Smooth muscle cell (in vitro differentiated cells): ENCODE measurements around the gene ADRA2C. TPM values are rescaled to one million over a fixed set of nuclear protein-coding genes. Genes with fewer than 3 reads are reported as not detected.

Experiments
- DNase-seq: peaks from one replicate; lab custom pipeline; 2025; ENCODE audit not compliant: unreplicated experiment; lab: John Stamatoyannopoulos, UW
- H2AFZ ChIP-seq: fragments of 200-600 bp; sonication (generic); 2 replicates; pipeline ENCODE4 v1.6.0; 2016; ENCODE audit warnings: antibody characterized with exemption, low read depth, mild to moderate bottlenecking
- H3F3A ChIP-seq: fragments of 200-600 bp; sonication (generic); 2 replicates; pipeline ENCODE4 v1.6.0; 2017; ENCODE audit warnings: antibody characterized with exemption, low read depth
- H3K27ac ChIP-seq: fragments of 200-600 bp; sonication (generic); 2 replicates; pipeline ENCODE4 v1.5.1; 2016; ENCODE audit warnings: low read depth, mild to moderate bottlenecking
- H3K27me3 ChIP-seq: fragments of 200-600 bp; sonication (generic); 2 replicates; pipeline ENCODE4 v1.6.1; 2016; ENCODE audit warnings: low read depth, mild to moderate bottlenecking
- H3K36me3 ChIP-seq: fragments of 200-600 bp; sonication (generic); 2 replicates; pipeline ENCODE4 v1.5.1; 2016; ENCODE audit warnings: low read depth
- H3K4me1 ChIP-seq: fragments of 200-600 bp; sonication (generic); 2 replicates; pipeline ENCODE4 v1.5.1; 2016; ENCODE audit warnings: low read depth
- H3K4me2 ChIP-seq: fragments of 200-600 bp; sonication (generic); 2 replicates; pipeline ENCODE4 v1.6.0; 2016; ENCODE audit warnings: mild to moderate bottlenecking
- H3K4me3 ChIP-seq: fragments of 200-600 bp; sonication (generic); 2 replicates; pipeline ENCODE4 v1.5.1; 2016; ENCODE audit warnings: mild to moderate bottlenecking
- H3K79me2 ChIP-seq: fragments of 200-600 bp; sonication (generic); 2 replicates; pipeline ENCODE4 v1.6.0; 2016; ENCODE audit warnings: low read depth, mild to moderate bottlenecking
- H3K9ac ChIP-seq: fragments of 200-600 bp; sonication (generic); 2 replicates; pipeline ENCODE4 v1.6.0; 2016; ENCODE audit warnings: low read depth
- H3K9me3 ChIP-seq: fragments of 200-600 bp; sonication (generic); replicated peaks from 2 replicates; pipeline ENCODE4 v1.5.1; 2016; ENCODE audit warnings: low read depth
- H4K20me1 ChIP-seq: fragments of 200-600 bp; sonication (generic); 2 replicates; pipeline ENCODE4 v1.6.0; 2016; ENCODE audit warnings: low read depth
- WGBS: methylation state at CpG from one replicate; pipeline ENCODE4 v1.1.7; 2016; ENCODE audit warnings: low lambda C conversion rate; 5-methylcytosine and 5-hydroxymethylcytosine counted together
- polyA plus RNA-seq: library from polyadenylated mRNA; unstranded; fragments of >200 nt; fragmentation: Nextera tagmentation; extraction: Ambion mirVana; gene quantifications from 2 replicates; pipeline ENCODE4 v1.2.1, GENCODE V29; 2016
- total RNA-seq: library from RNA; depleted of rRNA; stranded (reverse); fragments of >200 nt; gene quantifications from 2 replicates; pipeline ENCODE4 v1.2.3, GENCODE V29; 2014
- TF ChIP-seq, protein P1 (sequence below): fragments of 200-600 bp; sonication (generic); IDR thresholded peaks from 2 replicates; pipeline ENCODE4 v1.5.1; 2017; ENCODE audit warnings: borderline replicate concordance, mild to moderate bottlenecking, antibody characterized with exemption; ENCODE audit not compliant: insufficient read depth, poor library complexity, severe bottlenecking

ADRA2C gene
- total and polyA plus RNA-seq, 2 experiments from 2014 or later = 0.53 to 1.6 TPM

DNA sequence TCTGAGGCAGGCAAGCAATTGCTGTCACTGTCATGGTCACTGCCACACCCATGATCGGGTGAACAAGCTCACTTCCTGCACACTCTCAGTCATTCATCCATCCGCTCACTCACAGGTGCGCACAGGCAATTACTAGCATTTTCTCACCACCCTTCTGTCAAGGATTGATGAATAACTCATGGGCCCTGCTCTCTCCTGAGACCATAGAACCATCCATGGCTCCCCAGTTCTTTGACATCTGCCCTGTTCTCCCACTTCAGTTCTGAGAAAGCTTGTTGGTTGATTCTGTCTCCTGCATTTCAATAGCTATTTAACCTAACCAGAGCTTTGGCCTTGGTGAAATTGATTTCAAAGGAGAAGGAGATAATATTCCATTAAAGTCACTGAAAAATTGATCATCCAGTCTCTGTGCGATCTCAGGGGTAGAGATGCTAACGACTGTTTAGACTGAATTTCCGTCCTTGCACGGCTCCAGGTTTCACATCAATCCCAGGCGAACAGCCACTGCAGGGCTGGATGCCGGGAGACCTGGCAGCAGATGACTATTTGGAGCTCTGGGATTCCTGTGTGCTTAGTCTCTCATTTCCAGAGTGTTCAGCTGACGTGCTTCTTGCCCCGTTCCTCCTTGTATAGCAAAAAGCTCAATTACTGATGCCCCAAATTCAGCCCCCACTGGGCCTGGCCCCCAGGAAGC lies 36.9 kb upstream of the ADRA2C start:
- Histone ChIP-seq H3K27ac (no peak overlapping the region), H3K36me3 (no peaks in the 10 kb centered on the region), H3K9ac (no peak overlapping the region), H2AFZ (no peak overlapping the region), H3F3A (no peaks in the 10 kb centered on the region), H3K27me3 (peaks cover 30% of the 10 kb centered on the region), H3K9me3 (no peaks in the 10 kb centered on the region), H3K4me1 (peaks cover 13% of the 10 kb centered on the region), H4K20me1 (no peaks in the 10 kb centered on the region), H3K79me2 (no peaks in the 10 kb centered on the region), H3K4me3 (no peak overlapping the region), H3K4me2 (no peak overlapping the region)
- WGBS = 84% methylated on average over 11 of the region's 11 CpGs
- DNase-seq = no peak
- TF ChIP-seq, protein P1, sequence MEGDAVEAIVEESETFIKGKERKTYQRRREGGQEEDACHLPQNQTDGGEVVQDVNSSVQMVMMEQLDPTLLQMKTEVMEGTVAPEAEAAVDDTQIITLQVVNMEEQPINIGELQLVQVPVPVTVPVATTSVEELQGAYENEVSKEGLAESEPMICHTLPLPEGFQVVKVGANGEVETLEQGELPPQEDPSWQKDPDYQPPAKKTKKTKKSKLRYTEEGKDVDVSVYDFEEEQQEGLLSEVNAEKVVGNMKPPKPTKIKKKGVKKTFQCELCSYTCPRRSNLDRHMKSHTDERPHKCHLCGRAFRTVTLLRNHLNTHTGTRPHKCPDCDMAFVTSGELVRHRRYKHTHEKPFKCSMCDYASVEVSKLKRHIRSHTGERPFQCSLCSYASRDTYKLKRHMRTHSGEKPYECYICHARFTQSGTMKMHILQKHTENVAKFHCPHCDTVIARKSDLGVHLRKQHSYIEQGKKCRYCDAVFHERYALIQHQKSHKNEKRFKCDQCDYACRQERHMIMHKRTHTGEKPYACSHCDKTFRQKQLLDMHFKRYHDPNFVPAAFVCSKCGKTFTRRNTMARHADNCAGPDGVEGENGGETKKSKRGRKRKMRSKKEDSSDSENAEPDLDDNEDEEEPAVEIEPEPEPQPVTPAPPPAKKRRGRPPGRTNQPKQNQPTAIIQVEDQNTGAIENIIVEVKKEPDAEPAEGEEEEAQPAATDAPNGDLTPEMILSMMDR = no peak

DNA sequence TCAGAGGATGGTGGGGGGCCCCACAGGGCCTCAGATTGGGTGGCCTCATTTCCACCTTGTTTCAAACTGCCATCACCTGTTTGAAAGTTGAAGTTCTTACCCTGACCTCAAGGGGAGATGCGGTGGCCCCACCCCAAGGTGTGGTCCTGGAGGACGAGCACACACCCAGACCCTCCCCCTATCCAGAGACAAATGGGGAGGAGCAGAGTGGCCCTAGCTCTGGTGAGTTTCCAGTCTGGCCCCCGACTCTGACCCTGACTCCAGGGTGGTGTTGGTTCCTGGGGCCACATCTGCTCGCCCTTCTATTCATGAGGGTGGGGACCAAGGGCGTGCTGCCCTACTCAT lies 36.3 kb upstream of the ADRA2C start:
- Histone ChIP-seq H3K36me3 (no peaks in the 10 kb centered on the region), H3K27me3 (peaks cover 24% of the 10 kb centered on the region), H3K4me3 (no peak overlapping the region), H3K79me2 (no peaks in the 10 kb centered on the region), H3K4me2 (no peak overlapping the region), H4K20me1 (no peaks in the 10 kb centered on the region), H3K9ac (no peak overlapping the region), H2AFZ (no peak overlapping the region), H3K9me3 (no peaks in the 10 kb centered on the region), H3F3A (no peaks in the 10 kb centered on the region), H3K27ac (no peak overlapping the region), H3K4me1 (peaks cover 9% of the 10 kb centered on the region)
- TF ChIP-seq, protein P1 = no peak
- 75% methylated on average over 5 of the region's 5 CpGs for WGBS
- DNase-seq = no peak

DNA sequence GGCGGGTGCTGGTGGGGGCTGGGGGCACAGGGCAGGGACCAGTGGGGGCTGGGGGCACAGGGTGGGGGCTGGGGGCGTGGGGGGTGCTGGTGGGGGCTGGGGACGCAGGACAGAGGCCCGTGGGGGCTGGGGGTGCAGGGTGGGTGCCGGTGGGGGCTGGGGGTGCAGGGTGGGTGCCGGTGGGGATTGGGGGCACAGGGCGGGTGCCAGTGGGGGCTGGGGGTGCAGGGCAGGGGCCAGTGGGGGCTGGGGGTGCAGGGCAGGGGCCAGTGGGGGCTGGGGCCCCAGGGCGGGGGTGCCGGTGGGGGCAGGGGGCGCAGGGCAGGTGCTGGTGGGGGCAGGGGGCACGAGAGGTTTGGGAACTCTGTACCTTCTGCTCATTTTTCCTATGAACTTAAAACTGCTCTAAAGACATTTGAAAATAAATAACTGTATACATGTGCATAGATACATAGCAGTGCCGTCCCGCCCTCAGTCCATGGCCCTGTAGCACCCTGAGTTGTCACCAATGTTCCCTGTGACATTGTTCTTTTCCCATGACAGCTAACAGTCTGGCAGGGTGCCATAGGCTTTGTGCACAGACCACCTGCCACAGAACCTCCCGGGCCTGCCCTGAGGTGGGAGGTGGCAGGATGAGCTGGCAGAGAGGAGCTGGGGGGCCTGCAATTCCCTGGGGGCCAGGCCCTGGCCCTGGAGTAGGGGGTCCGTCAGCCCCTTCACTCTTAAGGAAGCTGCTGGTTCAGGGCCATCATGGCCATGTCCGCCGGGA lies 35.6 kb upstream of the ADRA2C start:
- no peak overlapping the region for H3K4me3 ChIP-seq
- H3K4me2 ChIP-seq = no peak overlapping the region
- DNase-seq = no peak
- no peaks in the 10 kb centered on the region for H3K36me3 ChIP-seq
- H3K9me3 ChIP-seq = no peaks in the 10 kb centered on the region
- no peak overlapping the region for H3K27ac ChIP-seq
- no peak overlapping the region for H3K9ac ChIP-seq
- 86% methylated on average over 10 of the region's 17 CpGs for WGBS
- no peak overlapping the region for H2AFZ ChIP-seq
- H4K20me1 ChIP-seq = no peaks in the 10 kb centered on the region
- no peaks in the 10 kb centered on the region for H3K79me2 ChIP-seq
- H3K27me3 ChIP-seq = peaks cover 17% of the 10 kb centered on the region
- peaks cover 9% of the 10 kb centered on the region for H3K4me1 ChIP-seq
- TF ChIP-seq, protein P1 = no peak
- no peaks in the 10 kb centered on the region for H3F3A ChIP-seq
